Measurements from ENCODE around the gene MFAP1. TPM values are rescaled to one million over a fixed set of nuclear protein-coding genes. Genes with fewer than 3 reads are reported as not detected.

MFAP1 gene
- total RNA-seq, 1 donor from 2014 or later, result 16.5 TPM

GRCh38 chr15:43777267-43777914 lies 47.1 kb downstream of the MFAP1 start:
- DNase-seq (ENCODE audit: extremely low read depth, low read depth, low spot score), result no peak

- DNase-seq (ENCODE audit: extremely low read depth, low read depth, low spot score), result no peak
Observed at GRCh38 chr15:43776718-43777266, 47.7 kb downstream of the MFAP1 start, which contains the start of gene ELL3. ELL3 (minus strand) TSS chr15:43776966; CDS start chr15:43776901, 65 bp downstream.

GRCh38 chr15:43776101-43776717 lies 48.3 kb downstream of the MFAP1 start:
- DNase-seq (ENCODE audit: extremely low read depth, low read depth, low spot score), result no peak

GRCh38 chr15:43775411-43775965 lies 49.0 kb downstream of the MFAP1 start:
- DNase-seq (ENCODE audit: extremely low read depth, low read depth, low spot score), result no peak

- no peak for DNase-seq (ENCODE audit: extremely low read depth, low read depth, low spot score)
Observed at GRCh38 chr15:43774062-43774461, 50.4 kb downstream of the MFAP1 start.

- DNase-seq (ENCODE audit: extremely low read depth, low read depth, low spot score), result no peak
Observed at GRCh38 chr15:43772624-43773023, 51.9 kb downstream of the MFAP1 start.

GRCh38 chr15:43771816-43772215 lies 52.7 kb downstream of the MFAP1 start:
- DNase-seq (ENCODE audit: extremely low read depth, low read depth, low spot score), result no peak

GRCh38 chr15:43769584-43770228 lies 54.8 kb downstream of the MFAP1 start:
- no peak for DNase-seq (ENCODE audit: extremely low read depth, low read depth, low spot score)

- no peak for DNase-seq (ENCODE audit: extremely low read depth, low read depth, low spot score)
Observed at GRCh38 chr15:43763819-43764446, 60.6 kb downstream of the MFAP1 start.

- no peak for DNase-seq (ENCODE audit: extremely low read depth, low read depth, low spot score)
Observed at GRCh38 chr15:43762824-43763223, 61.7 kb downstream of the MFAP1 start.

Other genes with a start within 250 kb of the MFAP1 start
- 10.8 and 13.1 TPM in 2 replicates for gene PPIP5K1, start 234.5 kb downstream of the MFAP1 start, total RNA-seq
- not detected in 2 replicates for gene CKMT1B, start 230.7 kb downstream of the MFAP1 start, total RNA-seq
- 0.15 TPM in 1 of 2 replicates, not detected in the other for gene STRC, start 205.9 kb downstream of the MFAP1 start, total RNA-seq
- 0.10 and 0.29 TPM in 2 replicates for gene CATSPER2, start 175.8 kb downstream of the MFAP1 start, total RNA-seq
- not detected in 2 replicates for gene CKMT1A, start 130.8 kb downstream of the MFAP1 start, total RNA-seq
- 425 and 497 TPM in 2 replicates for gene PDIA3, start 78.3 kb downstream of the MFAP1 start, total RNA-seq
- gene ELL3, start 47.7 kb downstream of the MFAP1 start, total RNA-seq, result 2.1 and 3.6 TPM in 2 replicates
- gene SERF2, start 32.4 kb downstream of the MFAP1 start, total RNA-seq, result 1,411 and 2,053 TPM in 2 replicates
- not detected in 2 replicates for gene SERINC4, start 24.5 kb downstream of the MFAP1 start, total RNA-seq
- 14.8 and 17.2 TPM in 2 replicates for gene HYPK, start 24.1 kb downstream of the MFAP1 start, total RNA-seq
- 1.8 and 6.6 TPM in 2 replicates for gene WDR76, start 2.3 kb upstream of the MFAP1 start, total RNA-seq